Bronchial epithelial cell (primary cell): Measurements from ENCODE around the gene MAN1B1. TPM values are rescaled to one million over a fixed set of nuclear protein-coding genes. Genes with fewer than 3 reads are reported as not detected.

Source experiments
- DNase-seq: peaks from one replicate; pipeline ENCODE4 v3.0.0-alpha.2; 2010; ENCODE audit warnings: low read depth
- FAIRE-seq: peaks from 2 replicates; lab custom pipeline; 2011; peaks lifted over from hg19 to GRCh38; lab: Jason Lieb, UNC
- H3K27me3 ChIP-seq: 2 replicates; pipeline ENCODE4 v1.5.1; 2011; ENCODE audit warnings: low read length; ENCODE audit not compliant: control insufficient read depth, insufficient read depth
- H3K36me3 ChIP-seq: 2 replicates; pipeline ENCODE4 v1.5.1; 2011; ENCODE audit warnings: low read length; ENCODE audit not compliant: control insufficient read depth, insufficient read depth
- H3K4me3 ChIP-seq: 2 replicates; pipeline ENCODE4 v1.5.1; 2011; ENCODE audit warnings: mild to moderate bottlenecking, low read depth, low read length, control low read depth
- total RNA-seq: library from RNA; depleted of rRNA; stranded (reverse); fragments of >200 nt; gene quantifications from 2 replicates; pipeline ENCODE4 v1.2.1, GENCODE V29; 2014
- TF ChIP-seq, protein P1 (sequence below): IDR thresholded peaks from 2 replicates; pipeline ENCODE4 v1.5.1; 2011; ENCODE audit warnings: mild to moderate bottlenecking, moderate library complexity, low read length, control low read depth, inconsistent platforms; ENCODE audit not compliant: insufficient read depth, severe bottlenecking

Gene MAN1B1
- total RNA-seq, 1 donor from 2014 or later = 65.3 TPM

DNA sequence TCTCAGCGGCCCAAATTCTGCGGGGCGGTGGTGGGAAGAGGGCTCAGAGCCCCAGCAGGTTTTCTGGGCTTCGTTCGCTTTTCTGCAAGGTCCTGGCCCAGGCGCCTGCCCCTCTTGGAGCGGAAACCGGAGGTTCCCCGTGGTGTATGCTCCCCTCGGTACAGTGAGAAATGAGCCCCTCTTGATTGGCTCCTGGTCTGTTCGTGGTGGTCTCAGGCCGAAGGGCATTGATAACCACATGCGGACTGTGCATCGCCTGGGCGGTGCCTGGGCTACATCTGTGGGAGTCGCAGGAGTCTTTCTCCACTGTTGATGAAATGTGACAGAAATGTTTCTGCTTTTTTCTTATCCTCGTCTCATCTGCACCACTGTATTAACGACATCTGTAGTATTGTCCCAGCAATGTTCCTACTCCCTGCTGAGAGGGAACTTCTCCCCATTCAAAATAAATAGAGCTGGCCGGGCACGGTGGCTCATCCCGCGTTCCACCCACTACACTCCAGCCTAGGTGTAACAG lies 682 bp downstream of the MAN1B1 start:
- H3K36me3 ChIP-seq = peaks cover 10% of the 10 kb centered on the region
- FAIRE-seq (no peak), DNase-seq (no peak)
- TF ChIP-seq, protein P1, sequence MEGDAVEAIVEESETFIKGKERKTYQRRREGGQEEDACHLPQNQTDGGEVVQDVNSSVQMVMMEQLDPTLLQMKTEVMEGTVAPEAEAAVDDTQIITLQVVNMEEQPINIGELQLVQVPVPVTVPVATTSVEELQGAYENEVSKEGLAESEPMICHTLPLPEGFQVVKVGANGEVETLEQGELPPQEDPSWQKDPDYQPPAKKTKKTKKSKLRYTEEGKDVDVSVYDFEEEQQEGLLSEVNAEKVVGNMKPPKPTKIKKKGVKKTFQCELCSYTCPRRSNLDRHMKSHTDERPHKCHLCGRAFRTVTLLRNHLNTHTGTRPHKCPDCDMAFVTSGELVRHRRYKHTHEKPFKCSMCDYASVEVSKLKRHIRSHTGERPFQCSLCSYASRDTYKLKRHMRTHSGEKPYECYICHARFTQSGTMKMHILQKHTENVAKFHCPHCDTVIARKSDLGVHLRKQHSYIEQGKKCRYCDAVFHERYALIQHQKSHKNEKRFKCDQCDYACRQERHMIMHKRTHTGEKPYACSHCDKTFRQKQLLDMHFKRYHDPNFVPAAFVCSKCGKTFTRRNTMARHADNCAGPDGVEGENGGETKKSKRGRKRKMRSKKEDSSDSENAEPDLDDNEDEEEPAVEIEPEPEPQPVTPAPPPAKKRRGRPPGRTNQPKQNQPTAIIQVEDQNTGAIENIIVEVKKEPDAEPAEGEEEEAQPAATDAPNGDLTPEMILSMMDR = no peak
- peak overlapping the region; percentile 88 for H3K4me3 ChIP-seq
- no peaks in the 10 kb centered on the region for H3K27me3 ChIP-seq

DNA sequence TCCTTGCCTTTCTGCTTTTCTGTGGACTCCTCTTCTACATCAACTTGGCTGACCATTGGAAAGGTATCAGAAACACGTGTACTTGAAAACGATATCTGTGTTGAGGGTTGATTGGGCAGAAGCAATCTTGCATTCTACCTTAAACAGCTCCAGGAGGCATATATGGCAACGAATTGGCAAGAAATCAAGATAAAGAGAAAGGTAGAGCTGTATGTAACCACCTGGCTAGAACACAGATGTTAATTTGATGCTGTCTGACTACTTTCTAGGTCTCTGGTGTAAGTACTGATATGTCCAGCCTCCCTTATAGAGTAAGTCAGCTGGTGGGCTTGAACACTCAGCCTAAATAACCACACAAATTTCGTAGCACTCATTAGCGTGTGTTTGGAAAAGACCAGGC lies 1.3 kb downstream of the MAN1B1 start:
- DNase-seq = no peak
- H3K27me3 ChIP-seq = no peaks in the 10 kb centered on the region
- no peak overlapping the region for H3K4me3 ChIP-seq
- no peak for FAIRE-seq
- TF ChIP-seq, protein P1 = no peak
- H3K36me3 ChIP-seq = peaks cover 7% of the 10 kb centered on the region

GRCh38 chr9:137089232-137089947 lies 2.6 kb downstream of the MAN1B1 start:
- Histone ChIP-seq H3K27me3 (no peaks in the 10 kb centered on the region), H3K36me3 (peaks cover 7% of the 10 kb centered on the region), H3K4me3 (no peak overlapping the region)
- FAIRE-seq = no peak
- DNase-seq = no peak
- TF ChIP-seq, protein P1 = no peak

- H3K4me3 ChIP-seq = no peak overlapping the region
- TF ChIP-seq, protein P1 = peak; percentile 14
- no peaks in the 10 kb centered on the region for H3K27me3 ChIP-seq
- H3K36me3 ChIP-seq = peaks cover 29% of the 10 kb centered on the region
- DNase-seq = no peak
- no peak for FAIRE-seq
Measured at GRCh38 chr9:137095664-137096517, 9.1 kb downstream of the MAN1B1 start.

DNA sequence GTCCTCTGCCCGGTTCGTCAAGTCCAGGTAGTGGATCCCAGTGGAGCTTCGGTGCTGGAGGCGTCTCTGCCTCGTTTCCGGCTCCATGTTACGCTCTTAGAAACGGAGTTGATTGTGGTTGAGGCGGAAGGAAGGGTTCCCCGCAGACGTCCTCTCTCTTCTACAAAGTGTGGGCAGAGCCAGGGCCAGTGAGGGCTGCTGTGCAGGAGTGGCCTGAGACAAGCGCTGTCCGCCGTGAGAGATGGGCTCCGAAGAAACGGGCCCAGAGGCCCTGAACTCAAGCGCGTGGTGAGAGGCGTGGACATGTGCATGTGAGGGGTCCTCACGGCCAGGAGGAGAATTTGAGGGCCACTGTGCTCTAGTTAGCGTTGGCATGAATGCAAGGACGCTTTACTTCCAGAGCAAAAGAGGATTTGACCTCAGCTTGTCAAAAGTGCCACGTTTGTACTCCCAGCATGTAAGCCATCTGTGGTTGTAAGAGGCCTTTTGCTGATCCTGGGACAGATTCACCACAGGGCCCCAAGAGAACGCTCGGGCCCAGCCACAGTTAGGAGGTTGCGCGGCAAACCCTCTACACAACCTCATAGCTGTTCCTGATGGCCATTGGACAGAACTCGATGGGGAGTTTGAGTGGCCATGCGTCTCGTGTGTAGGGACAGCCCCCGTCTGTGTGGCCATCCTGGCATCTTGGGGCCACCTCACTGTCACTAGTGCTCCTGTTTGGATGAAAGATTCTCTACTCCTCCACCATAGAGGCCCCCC lies 10.2 kb downstream of the MAN1B1 start:
- DNase-seq (no peak), FAIRE-seq (no peak)
- peaks cover 35% of the 10 kb centered on the region for H3K36me3 ChIP-seq
- no peaks in the 10 kb centered on the region for H3K27me3 ChIP-seq
- TF ChIP-seq, protein P1 = no peak
- no peak overlapping the region for H3K4me3 ChIP-seq
